ENCODE measurements around the gene TAF11L14.

TAF11L14 gene

GRCh38 chr5:17680737-17681136, 46.5 kb downstream of the TAF11L14 start:
- DNase-seq, result no peak
